H1 (cell line): ENCODE measurements around the gene ACLY. TPM values are rescaled to one million over a fixed set of nuclear protein-coding genes. Genes with fewer than 3 reads are reported as not detected.

Experiments
- CTCF ChIA-PET: fragments of 300-600 bp; sonication (Branson Sonifier 250); formaldehyde crosslinking; loops from one replicate; lab custom pipeline; 2021; ENCODE audit not compliant: partially characterized antibody; lab: Charles Lee
- POLR2A ChIA-PET: fragments of 300-600 bp; sonication (Branson Sonifier 250); formaldehyde crosslinking; loops from one replicate; lab custom pipeline; 2021; ENCODE audit warnings: inconsistent platforms; ENCODE audit not compliant: partially characterized antibody; lab: Charles Lee
- DNase-seq, 2 experiments: peaks; one replicate each; pipeline versions ENCODE4 v3.0.0 to v3.0.0-alpha.2; 2010 to 2022; ENCODE audit warnings: low spot score in 2 of 2, low read depth in 1 of 2, mixed read lengths in 1 of 2
- FAIRE-seq: peaks from 2 replicates; lab custom pipeline; 2011; peaks lifted over from hg19 to GRCh38; lab: Jason Lieb, UNC
- H2AFZ ChIP-seq: 2 replicates; pipeline ENCODE4 v1.8.1; 2012; ENCODE audit warnings: low read length, inconsistent platforms
- H2AK5ac ChIP-seq: 2 replicates; pipeline ENCODE4 v1.6.1; 2013; ENCODE audit warnings: low read depth, low read length
- H2BK120ac ChIP-seq: replicated peaks from 2 replicates; pipeline ENCODE3; 2013; ENCODE audit warnings: low read depth, low read length, inconsistent platforms
- H2BK12ac ChIP-seq: 2 replicates; pipeline ENCODE4 v1.6.1; 2013; ENCODE audit warnings: low read depth, low read length
- H2BK15ac ChIP-seq: 2 replicates; pipeline ENCODE4 v1.6.1; 2013; ENCODE audit warnings: low read length
- H2BK20ac ChIP-seq: 2 replicates; pipeline ENCODE4 v1.6.1; 2013; ENCODE audit warnings: low read length
- H2BK5ac ChIP-seq: 2 replicates; pipeline ENCODE4 v1.6.1; 2013; ENCODE audit warnings: low read depth, low read length
- H3K14ac ChIP-seq: 2 replicates; pipeline ENCODE4 v1.6.1; 2013; ENCODE audit warnings: inconsistent platforms; ENCODE audit not compliant: insufficient read length
- H3K18ac ChIP-seq: 2 replicates; pipeline ENCODE4 v1.6.1; 2013; ENCODE audit warnings: low read length; ENCODE audit errors: extremely low read depth
- H3K23ac ChIP-seq: 2 replicates; pipeline ENCODE4 v1.6.1; 2013; ENCODE audit warnings: inconsistent platforms; ENCODE audit not compliant: insufficient read length
- H3K23me2 ChIP-seq: 2 replicates; pipeline ENCODE4 v1.6.1; 2013; ENCODE audit warnings: low read depth, low read length
- H3K27ac ChIP-seq: 2 replicates; pipeline ENCODE4 v1.6.1; 2011; ENCODE audit warnings: low read depth, low read length, inconsistent platforms
- H3K27me3 ChIP-seq, 4 experiments: replicated peaks in 1 of 4; 1 replicate in 1 of 4; 2 replicates in 3 of 4; pipeline versions ENCODE4 v1.6.1 to v1.8.1; 2011 to 2013; ENCODE audit warnings: low read length in 3 of 4, mild to moderate bottlenecking in 3 of 4, inconsistent platforms in 2 of 4, mixed read lengths in 2 of 4, moderate library complexity in 1 of 4; ENCODE audit not compliant: control insufficient read depth in 3 of 4, insufficient read depth in 3 of 4; ENCODE audit errors: extremely low read depth in 1 of 4
- H3K36me3 ChIP-seq, 4 experiments: 2 replicates each; pipeline versions ENCODE4 v1.6.1 to v1.8.1; 2011 to 2013; ENCODE audit warnings: mild to moderate bottlenecking in 4 of 4, low read length in 3 of 4, moderate library complexity in 2 of 4, control low read depth in 1 of 4, inconsistent platforms in 1 of 4; ENCODE audit not compliant: insufficient read depth in 4 of 4, control insufficient read depth in 2 of 4
- H3K4ac ChIP-seq: replicated peaks from 2 replicates; pipeline ENCODE3; 2013; ENCODE audit warnings: low read length, low read depth, mixed read lengths, inconsistent platforms; ENCODE audit not compliant: insufficient read length
- H3K4me1 ChIP-seq, 4 experiments: replicated peaks in 1 of 4; 1 replicate in 1 of 4; 2 replicates in 3 of 4; pipeline versions ENCODE4 v1.6.1 to v1.8.1; 2011 to 2013; ENCODE audit warnings: low read length in 3 of 4, inconsistent platforms in 2 of 4, mixed read lengths in 1 of 4; ENCODE audit not compliant: insufficient read depth in 4 of 4, control insufficient read depth in 3 of 4
- H3K4me2 ChIP-seq, 2 experiments: 2 replicates each; pipeline versions ENCODE4 v1.6.1 to v1.8.1; 2011 to 2013; ENCODE audit warnings: low read depth in 2 of 2, low read length in 2 of 2, control low read depth in 1 of 2, inconsistent platforms in 1 of 2, mild to moderate bottlenecking in 1 of 2; ENCODE audit not compliant: insufficient read depth in 1 of 2
- H3K4me3 ChIP-seq, 4 experiments: fragments of 200-600, 300-600 bp in 1 of 4; sonication (generic), shearing (Covaris generic), sonication (Bioruptor Twin) in 1 of 4; 2 replicates each; pipeline versions ENCODE4 v1.5.1 to v1.8.1; 2011 to 2016; ENCODE audit warnings: low read length in 4 of 4, low read depth in 3 of 4, control low read depth in 2 of 4, inconsistent platforms in 2 of 4, mild to moderate bottlenecking in 2 of 4, mixed read lengths in 1 of 4, moderate library complexity in 1 of 4; ENCODE audit not compliant: insufficient read depth in 2 of 4; ENCODE audit errors: extremely low read depth in 1 of 4
- H3K56ac ChIP-seq: replicated peaks from 2 replicates; pipeline ENCODE3; 2013; ENCODE audit warnings: low read depth, mild to moderate bottlenecking, mixed read lengths, low read length, inconsistent platforms; ENCODE audit not compliant: insufficient read length
- H3K79me1 ChIP-seq: 2 replicates; pipeline ENCODE4 v1.6.1; 2013; ENCODE audit warnings: low read depth, low read length, control low read depth
- H3K79me2 ChIP-seq, 2 experiments: 2 replicates each; pipeline versions ENCODE4 v1.6.1 to v1.8.1; 2012 to 2013; ENCODE audit warnings: low read length in 2 of 2, mild to moderate bottlenecking in 2 of 2, inconsistent platforms in 1 of 2; ENCODE audit not compliant: insufficient read depth in 2 of 2, control insufficient read depth in 1 of 2
- H3K9ac ChIP-seq, 4 experiments: replicated peaks in 1 of 4; 1 replicate in 1 of 4; 2 replicates in 3 of 4; pipeline versions ENCODE4 v1.6.1 to v1.8.1; 2011 to 2013; ENCODE audit warnings: low read depth in 3 of 4, low read length in 3 of 4, control low read depth in 2 of 4, mild to moderate bottlenecking in 2 of 4, moderate library complexity in 2 of 4, inconsistent platforms in 1 of 4; ENCODE audit errors: extremely low read depth in 1 of 4
- H3K9me3 ChIP-seq, 2 experiments: 2 replicates each; pipeline versions ENCODE4 v1.6.1 to v1.8.1; 2012 to 2013; ENCODE audit warnings: mild to moderate bottlenecking in 2 of 2, moderate library complexity in 2 of 2, control low read depth in 1 of 2, inconsistent platforms in 1 of 2, low read depth in 1 of 2, low read length in 1 of 2, mixed read lengths in 1 of 2; ENCODE audit not compliant: insufficient read depth in 2 of 2
- H4K20me1 ChIP-seq, 2 experiments: replicated peaks in 1 of 2; 2 replicates each; pipeline versions ENCODE3 to v1.8.1; 2011 to 2013; ENCODE audit warnings: inconsistent platforms in 2 of 2, low read length in 2 of 2, mild to moderate bottlenecking in 1 of 2; ENCODE audit not compliant: insufficient read depth in 2 of 2, control insufficient read depth in 1 of 2
- H4K5ac ChIP-seq: 2 replicates; pipeline ENCODE4 v1.6.1; 2013; ENCODE audit warnings: low read length, low read depth, mixed read lengths, inconsistent platforms; ENCODE audit not compliant: insufficient read length
- H4K8ac ChIP-seq: 2 replicates; pipeline ENCODE4 v1.8.0; 2013; ENCODE audit warnings: mild to moderate bottlenecking, moderate library complexity, low read length, inconsistent platforms; ENCODE audit not compliant: insufficient read depth; ENCODE audit errors: extremely low read depth
- H4K91ac ChIP-seq: replicated peaks from 2 replicates; pipeline ENCODE3; 2013; ENCODE audit warnings: low read length, mixed read lengths, inconsistent platforms; ENCODE audit not compliant: insufficient read length
- ASH2L ChIP-seq: fragments of 200-600, 300-600 bp; sonication (generic); IDR thresholded peaks from one replicate; pipeline ENCODE4 v1.7.1; 2017; ENCODE audit warnings: low read length
- E2F6 ChIP-seq: IDR thresholded peaks from 2 replicates; pipeline ENCODE4 v1.6.1; 2012; ENCODE audit warnings: inconsistent platforms
- RAD21 ChIP-seq, 2 experiments: IDR thresholded peaks in 1 of 2; conservative IDR thresholded peaks in 1 of 2; 2 replicates each; pipeline ENCODE4 v1.6.1; 2011; ENCODE audit warnings: low read depth in 2 of 2, low read length in 2 of 2, improper control_type of control experiment in 1 of 2, inconsistent platforms in 1 of 2, mild to moderate bottlenecking in 1 of 2, moderate library complexity in 1 of 2
- SIN3A ChIP-seq, 2 experiments: IDR thresholded peaks in 1 of 2; conservative IDR thresholded peaks in 1 of 2; 2 replicates each; pipeline ENCODE4 v1.6.1; 2011 to 2012; ENCODE audit warnings: low read length in 2 of 2, improper control_type of control experiment in 1 of 2, low read depth in 1 of 2, mild to moderate bottlenecking in 1 of 2
- WGBS, 2 experiments: shearing (Covaris generic) in 1 of 2; methylation state at CpG; one replicate each; pipeline versions ENCODE4 v1.1.6 to v1.1.7; 2013 to 2015; ENCODE audit warnings: low lambda C conversion rate in 2 of 2, mixed read lengths in 2 of 2, inconsistent platforms in 1 of 2, low coverage in 1 of 2, missing lambda C conversion rate in 1 of 2; ENCODE audit not compliant: insufficient replicate concordance in 2 of 2, insufficient coverage in 1 of 2, insufficient read length in 1 of 2; ENCODE audit errors: extremely low coverage in 1 of 2, missing lambda C conversion rate in 1 of 2; 5-methylcytosine and 5-hydroxymethylcytosine counted together
- polyA plus RNA-seq, 7 experiments: library from polyadenylated mRNA; depleted of rRNA in 3 of 7; stranded (reverse) in 5 of 7; unstranded in 2 of 7; fragments of >200 nt in 5 of 7; fragments of 200-250 nt in 2 of 7; gene quantifications; 1 replicate in 5 of 7; 2 replicates in 1 of 7; 4 replicates in 1 of 7; pipeline versions ENCODE4 v1.2.1 to v1.2.3, GENCODE V29; 2011 to 2013; ENCODE audit warnings: missing spikeins in 2 of 7, mixed read lengths in 2 of 7
- total RNA-seq: library from RNA; stranded (reverse); fragmentation: NEBNext Ultra II Directional; extraction: Animal tissue kit (Norgen Biotek cat#: 25700); gene quantifications from 2 replicates; pipeline ENCODE4 v1.2.1, GENCODE V29; 2021

ACLY gene
- total and polyA plus RNA-seq, 2 of the 8 experiments (the other 6 are each of a cell fraction or from before 2014, with no cell fraction given) = 167 to 393 TPM

GRCh38 chr17:41864498-41864835 is 54.3 kb downstream of the ACLY start:
- Histone ChIP-seq H3K23me2 (peaks cover 9% of the 10 kb centered on the region), H4K8ac (peak overlapping the region; percentile 98; the same call in 1 of the 2 replicates), H2BK20ac (no peak overlapping the region), H3K4me2 (peak overlapping the region; percentile 80 to 93), H3K27me3 (no peaks in the 10 kb centered on the region)
- TF ChIP-seq RAD21 (IDR thresholded peaks at IDR 0.05 in 1 of 2, conservative IDR thresholded peaks at IDR 0.05 in 1 of 2; ENCODE audit: low read depth in 2 of 2, low read length in 2 of 2) (no peak), SIN3A (conservative IDR thresholded peaks at IDR 0.05 in 1 of 2, IDR thresholded peaks at IDR 0.05 in 1 of 2; ENCODE audit: low read depth in 1 of 2, low read length in 2 of 2) (0 out of 4 replicates have a peak, but pooled peaks have one; percentile 21 to 55), E2F6 (peak; percentile 12; the same call in 1 of the 2 replicates), ASH2L (peak; percentile 29)
- TF ChIP-seq, all 59 proteins: peak for 3
- H4K91ac ChIP-seq = no peak overlapping the region
- no peaks in the 10 kb centered on the region for H3K9me3 ChIP-seq
- peaks cover 9 to 25% (median 13%) of the 10 kb centered on the region in 4 experiments for H3K4me1 ChIP-seq
- 3% methylated on average over 14 of the region's 25 CpGs; no CpG with 5 or more reads in 1 of the 2 experiments for WGBS, 2 experiments
- H2AK5ac ChIP-seq = no peak overlapping the region
- peak overlapping the region; percentile 77 for H4K5ac ChIP-seq
- H3K14ac ChIP-seq = peak overlapping the region; percentile 89
- FAIRE-seq = no peak
- no peak overlapping the region; the same call in 1 of the 2 replicates for H3K18ac ChIP-seq
- H3K56ac ChIP-seq = peak overlapping the region; percentile 81
- H3K4me3 ChIP-seq = peak overlapping the region; percentile 86 to 94 (median 92)
- DNase-seq = no peak
- peak overlapping the region; percentile 70 to 95 (median 87) for H3K9ac ChIP-seq
- peak overlapping the region; percentile 87; the same call in 1 of the 2 replicates for H2BK5ac ChIP-seq
- no peak overlapping the region for H3K4ac ChIP-seq
- H2BK15ac ChIP-seq = no peak overlapping the region
- H3K79me1 ChIP-seq = peaks cover 3% of the 10 kb centered on the region
- H3K79me2 ChIP-seq = peaks cover 10 to 49% of the 10 kb centered on the region in 2 experiments
- no peak overlapping the region for H2BK12ac ChIP-seq
- peaks cover 2 to 24% of the 10 kb centered on the region in 2 experiments for H4K20me1 ChIP-seq
- peaks cover 6 to 27% (median 23%) of the 10 kb centered on the region in 4 experiments for H3K36me3 ChIP-seq
- H2BK120ac ChIP-seq = no peak overlapping the region
- H3K23ac ChIP-seq = no peak overlapping the region
- ChIA-PET CTCF (interaction anchor here (0.8 to 2.2 kb wide), 8 partner anchors 22 to 167 kb away, joined by 3 to 5 read pairs (median 4); partner anchors contain the start of gene JUP), POLR2A (interaction anchor here (0.6 to 4.1 kb wide), 35 partner anchors 10 to 706 kb away, joined by 3 to 26 read pairs (median 5); partner anchors contain the start of genes ACLY, EIF1, FKBP10 and HAP1)
- peak overlapping the region; percentile 42; the same call in 1 of the 2 replicates for H3K27ac ChIP-seq
- H2AFZ ChIP-seq = no peak overlapping the region
